Neutrophil (primary cell): ENCODE data around the gene ARHGAP5.

Source experiments
- H3K27ac ChIP-seq: fragments of 200-600 bp; sonication (generic); 2 replicates; pipeline ENCODE4 v1.5.1; 2016; ENCODE audit warnings: mild to moderate bottlenecking, moderate library complexity
- H3K27me3 ChIP-seq: fragments of 200-600 bp; sonication (generic); 2 replicates; pipeline ENCODE4 v1.6.0; 2016; ENCODE audit warnings: mild to moderate bottlenecking
- H3K36me3 ChIP-seq: fragments of 200-600 bp; sonication (generic); 2 replicates; pipeline ENCODE4 v1.5.1; 2017
- H3K4me1 ChIP-seq, 2 experiments: fragments of 200-600 bp in 1 of 2; sonication (generic) in 1 of 2; 1 replicate in 1 of 2; 2 replicates in 1 of 2; pipeline versions ENCODE4 v1.5.1 to v1.6.1; 2013 to 2016; ENCODE audit warnings: low read depth in 1 of 2, low read length in 1 of 2, mild to moderate bottlenecking in 1 of 2, moderate library complexity in 1 of 2; ENCODE audit not compliant: control insufficient read depth in 1 of 2, insufficient read depth in 1 of 2
- H3K4me3 ChIP-seq, 2 experiments: fragments of 200-600 bp in 1 of 2; sonication (generic) in 1 of 2; 1 replicate in 1 of 2; 2 replicates in 1 of 2; pipeline ENCODE4 v1.5.1; 2013 to 2016; ENCODE audit warnings: low read depth in 1 of 2, low read length in 1 of 2, mild to moderate bottlenecking in 1 of 2, moderate library complexity in 1 of 2
- H3K9me3 ChIP-seq: fragments of 200-600 bp; sonication (generic); 2 replicates; pipeline ENCODE4 v1.5.1; 2016
- TF ChIP-seq, protein P1 (sequence below): fragments of 200-600 bp; sonication (generic); IDR thresholded peaks from 2 replicates; pipeline ENCODE4 v1.5.1; 2016; ENCODE audit warnings: antibody characterized with exemption

Gene ARHGAP5, protein sequence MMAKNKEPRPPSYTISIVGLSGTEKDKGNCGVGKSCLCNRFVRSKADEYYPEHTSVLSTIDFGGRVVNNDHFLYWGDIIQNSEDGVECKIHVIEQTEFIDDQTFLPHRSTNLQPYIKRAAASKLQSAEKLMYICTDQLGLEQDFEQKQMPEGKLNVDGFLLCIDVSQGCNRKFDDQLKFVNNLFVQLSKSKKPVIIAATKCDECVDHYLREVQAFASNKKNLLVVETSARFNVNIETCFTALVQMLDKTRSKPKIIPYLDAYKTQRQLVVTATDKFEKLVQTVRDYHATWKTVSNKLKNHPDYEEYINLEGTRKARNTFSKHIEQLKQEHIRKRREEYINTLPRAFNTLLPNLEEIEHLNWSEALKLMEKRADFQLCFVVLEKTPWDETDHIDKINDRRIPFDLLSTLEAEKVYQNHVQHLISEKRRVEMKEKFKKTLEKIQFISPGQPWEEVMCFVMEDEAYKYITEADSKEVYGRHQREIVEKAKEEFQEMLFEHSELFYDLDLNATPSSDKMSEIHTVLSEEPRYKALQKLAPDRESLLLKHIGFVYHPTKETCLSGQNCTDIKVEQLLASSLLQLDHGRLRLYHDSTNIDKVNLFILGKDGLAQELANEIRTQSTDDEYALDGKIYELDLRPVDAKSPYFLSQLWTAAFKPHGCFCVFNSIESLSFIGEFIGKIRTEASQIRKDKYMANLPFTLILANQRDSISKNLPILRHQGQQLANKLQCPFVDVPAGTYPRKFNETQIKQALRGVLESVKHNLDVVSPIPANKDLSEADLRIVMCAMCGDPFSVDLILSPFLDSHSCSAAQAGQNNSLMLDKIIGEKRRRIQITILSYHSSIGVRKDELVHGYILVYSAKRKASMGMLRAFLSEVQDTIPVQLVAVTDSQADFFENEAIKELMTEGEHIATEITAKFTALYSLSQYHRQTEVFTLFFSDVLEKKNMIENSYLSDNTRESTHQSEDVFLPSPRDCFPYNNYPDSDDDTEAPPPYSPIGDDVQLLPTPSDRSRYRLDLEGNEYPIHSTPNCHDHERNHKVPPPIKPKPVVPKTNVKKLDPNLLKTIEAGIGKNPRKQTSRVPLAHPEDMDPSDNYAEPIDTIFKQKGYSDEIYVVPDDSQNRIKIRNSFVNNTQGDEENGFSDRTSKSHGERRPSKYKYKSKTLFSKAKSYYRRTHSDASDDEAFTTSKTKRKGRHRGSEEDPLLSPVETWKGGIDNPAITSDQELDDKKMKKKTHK (N-terminal part only)

DNA sequence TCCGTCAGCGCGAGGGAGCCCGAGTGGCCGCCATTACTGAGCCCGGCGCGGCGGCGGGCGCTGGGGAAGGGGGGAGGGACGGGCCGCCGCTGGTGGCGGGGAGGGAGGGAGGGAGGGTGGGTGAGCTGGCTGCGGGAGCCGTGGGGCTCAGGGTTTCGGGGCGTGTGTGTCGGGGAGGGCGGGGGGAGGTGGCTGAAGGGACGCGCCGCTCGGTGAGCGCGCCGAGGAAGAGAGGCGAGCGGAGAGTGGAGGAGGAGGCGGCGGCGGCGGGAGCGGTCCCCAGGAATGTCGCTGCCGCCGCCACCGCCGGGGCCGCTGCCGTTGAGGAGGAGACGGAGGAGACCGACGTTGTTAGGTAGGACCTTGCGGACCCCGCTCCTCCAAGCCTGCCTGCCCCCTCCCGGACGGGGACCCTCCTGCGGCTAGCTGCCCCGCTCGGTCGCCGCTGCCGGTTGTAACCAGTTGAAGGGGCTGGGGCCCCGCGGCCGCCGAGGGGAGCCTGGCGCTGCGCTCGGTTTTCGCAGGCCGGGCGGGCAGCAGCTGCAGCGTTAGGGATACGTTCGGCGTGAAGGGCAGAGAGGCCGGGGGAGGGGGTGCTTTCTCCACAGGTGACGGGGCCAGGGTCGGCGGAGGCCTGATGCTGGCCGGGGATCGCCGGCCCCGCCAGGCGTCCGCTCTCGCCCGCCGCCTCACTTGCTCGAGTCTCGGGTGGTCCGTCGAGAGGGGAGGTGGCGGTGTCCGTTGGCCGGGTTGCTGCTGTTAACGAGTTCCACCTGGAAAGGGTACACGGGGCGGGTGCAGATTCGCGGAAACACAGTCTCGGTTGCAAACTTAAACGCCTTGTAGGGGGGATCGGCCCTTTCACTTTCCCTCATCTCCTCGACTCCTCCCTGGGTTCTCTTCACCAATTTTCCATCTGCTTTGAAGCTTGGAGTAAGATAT lies at the start of gene ARHGAP5:
Gene ARHGAP5, plus strand, starts transcription at position 224 of the 942 bp plus-strand sequence. CDS start 13,366 bp downstream, outside the sequence.
- Histone ChIP-seq H3K9me3 (no peaks in the 10 kb centered on the region), H3K27me3 (peaks cover 40% of the 10 kb centered on the region)

DNA sequence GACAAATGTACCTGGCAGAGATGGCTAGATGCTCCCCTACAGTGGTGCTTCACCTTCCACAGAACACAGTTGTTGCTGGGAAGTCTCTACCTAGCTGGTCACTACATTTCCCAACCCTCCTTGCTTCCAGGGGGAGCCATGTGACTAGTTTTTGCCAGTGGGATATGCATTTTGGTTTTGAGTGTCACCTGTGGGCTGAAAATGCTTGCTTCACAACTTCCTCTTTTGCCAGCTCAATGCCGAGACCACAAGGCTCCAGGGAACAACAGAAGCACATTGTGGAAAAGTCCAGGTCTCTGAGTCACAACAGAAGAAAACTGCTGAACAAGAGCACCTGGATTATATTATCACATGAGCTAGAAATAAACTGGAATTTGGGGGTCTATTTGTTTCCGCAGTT lies 48.5 kb upstream of the ARHGAP5 start:
- TF ChIP-seq, protein P1, sequence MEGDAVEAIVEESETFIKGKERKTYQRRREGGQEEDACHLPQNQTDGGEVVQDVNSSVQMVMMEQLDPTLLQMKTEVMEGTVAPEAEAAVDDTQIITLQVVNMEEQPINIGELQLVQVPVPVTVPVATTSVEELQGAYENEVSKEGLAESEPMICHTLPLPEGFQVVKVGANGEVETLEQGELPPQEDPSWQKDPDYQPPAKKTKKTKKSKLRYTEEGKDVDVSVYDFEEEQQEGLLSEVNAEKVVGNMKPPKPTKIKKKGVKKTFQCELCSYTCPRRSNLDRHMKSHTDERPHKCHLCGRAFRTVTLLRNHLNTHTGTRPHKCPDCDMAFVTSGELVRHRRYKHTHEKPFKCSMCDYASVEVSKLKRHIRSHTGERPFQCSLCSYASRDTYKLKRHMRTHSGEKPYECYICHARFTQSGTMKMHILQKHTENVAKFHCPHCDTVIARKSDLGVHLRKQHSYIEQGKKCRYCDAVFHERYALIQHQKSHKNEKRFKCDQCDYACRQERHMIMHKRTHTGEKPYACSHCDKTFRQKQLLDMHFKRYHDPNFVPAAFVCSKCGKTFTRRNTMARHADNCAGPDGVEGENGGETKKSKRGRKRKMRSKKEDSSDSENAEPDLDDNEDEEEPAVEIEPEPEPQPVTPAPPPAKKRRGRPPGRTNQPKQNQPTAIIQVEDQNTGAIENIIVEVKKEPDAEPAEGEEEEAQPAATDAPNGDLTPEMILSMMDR: no peak
- Histone ChIP-seq H3K9me3 (no peaks in the 10 kb centered on the region), H3K27me3 (no peaks in the 10 kb centered on the region), H3K27ac (no peak overlapping the region), H3K4me3 (no peak overlapping the region), H3K36me3 (no peaks in the 10 kb centered on the region), H3K4me1 (no peaks in the 10 kb centered on the region)

More for the DNA sequence above, at the start of gene ARHGAP5:
- H3K36me3 ChIP-seq: no peaks in the 10 kb centered on the region
- H3K27ac ChIP-seq: peak within 1 kb of the TSS; percentile 56
- TF ChIP-seq, protein P1: no peak
- peak within 1 kb of the TSS; percentile 66 to 87 for H3K4me3 ChIP-seq
- peaks cover 16 to 17% of the 10 kb centered on the region in 2 experiments for H3K4me1 ChIP-seq

DNA sequence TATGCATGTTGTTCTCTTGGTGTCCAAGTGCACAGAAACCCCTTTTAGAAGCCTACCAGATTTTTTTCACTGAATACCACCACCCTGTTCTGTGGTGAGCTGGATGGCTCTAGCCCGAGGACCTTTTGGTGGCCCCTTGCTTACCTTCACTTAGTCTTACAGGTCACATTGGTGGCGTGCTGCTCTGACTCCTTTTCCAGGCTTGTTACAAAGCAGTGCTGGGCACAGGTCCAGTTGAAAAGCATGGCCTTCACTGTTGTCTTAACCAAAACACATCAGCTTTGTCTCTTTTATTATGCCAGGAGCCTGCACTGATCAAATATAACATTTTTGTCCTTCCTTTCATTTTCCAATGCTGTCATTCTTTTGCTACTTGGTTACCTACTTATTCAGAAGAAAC lies 43.6 kb upstream of the ARHGAP5 start:
- Histone ChIP-seq H3K27ac (no peak overlapping the region), H3K9me3 (no peaks in the 10 kb centered on the region), H3K36me3 (no peaks in the 10 kb centered on the region), H3K4me1 (no peaks in the 10 kb centered on the region), H3K27me3 (peaks cover 4% of the 10 kb centered on the region), H3K4me3 (no peak overlapping the region)
- TF ChIP-seq, protein P1: no peak

DNA sequence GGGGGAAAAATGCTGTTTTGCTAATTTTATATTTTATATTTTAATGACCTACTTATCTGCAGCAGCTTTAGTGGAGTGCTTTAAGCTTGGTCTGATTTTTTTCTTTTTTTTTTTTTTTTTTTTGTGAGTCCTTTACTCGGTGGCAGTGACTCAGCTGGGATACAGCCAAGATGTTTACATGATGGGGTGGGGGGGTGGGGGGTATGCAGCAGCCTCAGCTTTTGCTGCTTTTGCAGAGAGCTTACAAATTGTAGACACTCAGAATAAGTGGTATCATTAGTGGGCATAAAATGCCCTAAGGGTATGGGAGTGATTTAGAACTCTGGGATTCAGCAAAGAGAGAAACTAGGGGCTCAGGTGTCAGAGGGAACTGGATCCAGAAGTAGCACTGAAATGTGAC lies 38.2 kb upstream of the ARHGAP5 start:
- H3K9me3 ChIP-seq: no peaks in the 10 kb centered on the region
- no peak overlapping the region for H3K27ac ChIP-seq
- peaks cover 25% of the 10 kb centered on the region for H3K27me3 ChIP-seq
- TF ChIP-seq, protein P1: no peak
- H3K36me3 ChIP-seq: no peaks in the 10 kb centered on the region
- H3K4me3 ChIP-seq: no peak overlapping the region
- H3K4me1 ChIP-seq: no peaks in the 10 kb centered on the region
